ENCODE data around the gene SETD5.

Gene SETD5

DNA sequence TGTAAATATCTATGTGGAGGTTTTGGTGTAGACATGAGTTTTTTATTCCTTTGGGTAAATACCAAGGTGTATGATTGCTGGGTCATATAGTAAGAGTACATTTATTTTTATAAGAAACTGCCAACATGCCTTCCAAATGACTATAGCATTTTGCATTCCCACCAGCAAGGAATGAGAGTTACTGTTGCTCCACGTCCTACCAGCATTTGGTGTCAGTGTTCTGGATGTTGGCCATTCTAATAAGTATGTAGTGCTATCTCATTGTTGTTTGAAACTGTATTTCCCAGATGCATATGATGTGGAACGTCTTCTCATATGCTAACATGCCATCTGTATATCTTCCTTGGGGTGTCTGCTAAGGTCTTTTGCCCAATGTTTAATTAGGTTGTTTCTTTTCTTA, 117.5 kb downstream of the SETD5 start:
- no peak for ATAC-seq
- no peak for TF ChIP-seq SNAI2 (CRISPR knock-in tag; IDR thresholded peaks at IDR 0.05)
- TF ChIP-seq GLIS3 (CRISPR knock-in tag; IDR thresholded peaks at IDR 0.05) = no peak
- TF ChIP-seq RARB (CRISPR knock-in tag; IDR thresholded peaks at IDR 0.05) = no peak
- TF ChIP-seq BACH2 (CRISPR knock-in tag; IDR thresholded peaks at IDR 0.05; ENCODE audit: borderline replicate concordance) = no peak
- no peak for TF ChIP-seq ZC3H10 (CRISPR knock-in tag; IDR thresholded peaks at IDR 0.05)
- TF ChIP-seq, protein P1, sequence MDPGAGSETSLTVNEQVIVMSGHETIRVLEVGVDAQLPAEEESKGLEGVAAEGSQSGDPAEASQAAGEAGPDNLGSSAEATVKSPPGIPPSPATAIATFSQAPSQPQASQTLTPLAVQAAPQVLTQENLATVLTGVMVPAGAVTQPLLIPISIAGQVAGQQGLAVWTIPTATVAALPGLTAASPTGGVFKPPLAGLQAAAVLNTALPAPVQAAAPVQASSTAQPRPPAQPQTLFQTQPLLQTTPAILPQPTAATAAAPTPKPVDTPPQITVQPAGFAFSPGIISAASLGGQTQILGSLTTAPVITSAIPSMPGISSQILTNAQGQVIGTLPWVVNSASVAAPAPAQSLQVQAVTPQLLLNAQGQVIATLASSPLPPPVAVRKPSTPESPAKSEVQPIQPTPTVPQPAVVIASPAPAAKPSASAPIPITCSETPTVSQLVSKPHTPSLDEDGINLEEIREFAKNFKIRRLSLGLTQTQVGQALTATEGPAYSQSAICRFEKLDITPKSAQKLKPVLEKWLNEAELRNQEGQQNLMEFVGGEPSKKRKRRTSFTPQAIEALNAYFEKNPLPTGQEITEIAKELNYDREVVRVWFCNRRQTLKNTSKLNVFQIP (CRISPR knock-in tag; IDR thresholded peaks at IDR 0.05; ENCODE audit: borderline replicate concordance, low read depth) = no peak
- no peak for TF ChIP-seq OSR1 (CRISPR knock-in tag; IDR thresholded peaks at IDR 0.05)
- no peak for TF ChIP-seq ZNF565 (CRISPR knock-in tag; conservative IDR thresholded peaks at IDR 0.05; ENCODE audit: low read depth)
- TF ChIP-seq TCF4 (CRISPR knock-in tag; IDR thresholded peaks at IDR 0.05; ENCODE audit: borderline replicate concordance) = no peak
- TF ChIP-seq, protein P2, sequence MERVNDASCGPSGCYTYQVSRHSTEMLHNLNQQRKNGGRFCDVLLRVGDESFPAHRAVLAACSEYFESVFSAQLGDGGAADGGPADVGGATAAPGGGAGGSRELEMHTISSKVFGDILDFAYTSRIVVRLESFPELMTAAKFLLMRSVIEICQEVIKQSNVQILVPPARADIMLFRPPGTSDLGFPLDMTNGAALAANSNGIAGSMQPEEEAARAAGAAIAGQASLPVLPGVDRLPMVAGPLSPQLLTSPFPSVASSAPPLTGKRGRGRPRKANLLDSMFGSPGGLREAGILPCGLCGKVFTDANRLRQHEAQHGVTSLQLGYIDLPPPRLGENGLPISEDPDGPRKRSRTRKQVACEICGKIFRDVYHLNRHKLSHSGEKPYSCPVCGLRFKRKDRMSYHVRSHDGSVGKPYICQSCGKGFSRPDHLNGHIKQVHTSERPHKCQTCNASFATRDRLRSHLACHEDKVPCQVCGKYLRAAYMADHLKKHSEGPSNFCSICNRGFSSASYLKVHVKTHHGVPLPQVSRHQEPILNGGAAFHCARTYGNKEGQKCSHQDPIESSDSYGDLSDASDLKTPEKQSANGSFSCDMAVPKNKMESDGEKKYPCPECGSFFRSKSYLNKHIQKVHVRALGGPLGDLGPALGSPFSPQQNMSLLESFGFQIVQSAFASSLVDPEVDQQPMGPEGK (CRISPR knock-in tag; IDR thresholded peaks at IDR 0.05; ENCODE audit: borderline replicate concordance) = no peak
- no peak for TF ChIP-seq ZFP30 (CRISPR knock-in tag; IDR thresholded peaks at IDR 0.05)
- TF ChIP-seq, protein P3, sequence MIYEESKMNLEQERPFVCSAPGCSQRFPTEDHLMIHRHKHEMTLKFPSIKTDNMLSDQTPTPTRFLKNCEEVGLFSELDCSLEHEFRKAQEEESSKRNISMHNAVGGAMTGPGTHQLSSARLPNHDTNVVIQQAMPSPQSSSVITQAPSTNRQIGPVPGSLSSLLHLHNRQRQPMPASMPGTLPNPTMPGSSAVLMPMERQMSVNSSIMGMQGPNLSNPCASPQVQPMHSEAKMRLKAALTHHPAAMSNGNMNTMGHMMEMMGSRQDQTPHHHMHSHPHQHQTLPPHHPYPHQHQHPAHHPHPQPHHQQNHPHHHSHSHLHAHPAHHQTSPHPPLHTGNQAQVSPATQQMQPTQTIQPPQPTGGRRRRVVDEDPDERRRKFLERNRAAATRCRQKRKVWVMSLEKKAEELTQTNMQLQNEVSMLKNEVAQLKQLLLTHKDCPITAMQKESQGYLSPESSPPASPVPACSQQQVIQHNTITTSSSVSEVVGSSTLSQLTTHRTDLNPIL (CRISPR knock-in tag; IDR thresholded peaks at IDR 0.05; ENCODE audit: low read depth) = no peak
- TF ChIP-seq, protein P4, sequence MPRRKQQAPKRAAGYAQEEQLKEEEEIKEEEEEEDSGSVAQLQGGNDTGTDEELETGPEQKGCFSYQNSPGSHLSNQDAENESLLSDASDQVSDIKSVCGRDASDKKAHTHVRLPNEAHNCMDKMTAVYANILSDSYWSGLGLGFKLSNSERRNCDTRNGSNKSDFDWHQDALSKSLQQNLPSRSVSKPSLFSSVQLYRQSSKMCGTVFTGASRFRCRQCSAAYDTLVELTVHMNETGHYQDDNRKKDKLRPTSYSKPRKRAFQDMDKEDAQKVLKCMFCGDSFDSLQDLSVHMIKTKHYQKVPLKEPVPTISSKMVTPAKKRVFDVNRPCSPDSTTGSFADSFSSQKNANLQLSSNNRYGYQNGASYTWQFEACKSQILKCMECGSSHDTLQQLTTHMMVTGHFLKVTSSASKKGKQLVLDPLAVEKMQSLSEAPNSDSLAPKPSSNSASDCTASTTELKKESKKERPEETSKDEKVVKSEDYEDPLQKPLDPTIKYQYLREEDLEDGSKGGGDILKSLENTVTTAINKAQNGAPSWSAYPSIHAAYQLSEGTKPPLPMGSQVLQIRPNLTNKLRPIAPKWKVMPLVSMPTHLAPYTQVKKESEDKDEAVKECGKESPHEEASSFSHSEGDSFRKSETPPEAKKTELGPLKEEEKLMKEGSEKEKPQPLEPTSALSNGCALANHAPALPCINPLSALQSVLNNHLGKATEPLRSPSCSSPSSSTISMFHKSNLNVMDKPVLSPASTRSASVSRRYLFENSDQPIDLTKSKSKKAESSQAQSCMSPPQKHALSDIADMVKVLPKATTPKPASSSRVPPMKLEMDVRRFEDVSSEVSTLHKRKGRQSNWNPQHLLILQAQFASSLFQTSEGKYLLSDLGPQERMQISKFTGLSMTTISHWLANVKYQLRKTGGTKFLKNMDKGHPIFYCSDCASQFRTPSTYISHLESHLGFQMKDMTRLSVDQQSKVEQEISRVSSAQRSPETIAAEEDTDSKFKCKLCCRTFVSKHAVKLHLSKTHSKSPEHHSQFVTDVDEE (CRISPR knock-in tag; IDR thresholded peaks at IDR 0.05) = no peak
- no peak for TF ChIP-seq PPARA (CRISPR knock-in tag; IDR thresholded peaks at IDR 0.05; ENCODE audit: borderline replicate concordance)
- TF ChIP-seq, protein P5, sequence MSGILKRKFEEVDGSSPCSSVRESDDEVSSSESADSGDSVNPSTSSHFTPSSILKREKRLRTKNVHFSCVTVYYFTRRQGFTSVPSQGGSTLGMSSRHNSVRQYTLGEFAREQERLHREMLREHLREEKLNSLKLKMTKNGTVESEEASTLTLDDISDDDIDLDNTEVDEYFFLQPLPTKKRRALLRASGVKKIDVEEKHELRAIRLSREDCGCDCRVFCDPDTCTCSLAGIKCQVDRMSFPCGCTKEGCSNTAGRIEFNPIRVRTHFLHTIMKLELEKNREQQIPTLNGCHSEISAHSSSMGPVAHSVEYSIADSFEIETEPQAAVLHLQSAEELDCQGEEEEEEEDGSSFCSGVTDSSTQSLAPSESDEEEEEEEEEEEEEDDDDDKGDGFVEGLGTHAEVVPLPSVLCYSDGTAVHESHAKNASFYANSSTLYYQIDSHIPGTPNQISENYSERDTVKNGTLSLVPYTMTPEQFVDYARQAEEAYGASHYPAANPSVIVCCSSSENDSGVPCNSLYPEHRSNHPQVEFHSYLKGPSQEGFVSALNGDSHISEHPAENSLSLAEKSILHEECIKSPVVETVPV (CRISPR knock-in tag; IDR thresholded peaks at IDR 0.05) = no peak
- no peak for TF ChIP-seq TOX (CRISPR knock-in tag; IDR thresholded peaks at IDR 0.05; ENCODE audit: borderline replicate concordance)
- TF ChIP-seq ZNF8 (CRISPR knock-in tag; IDR thresholded peaks at IDR 0.05) = no peak

DNA sequence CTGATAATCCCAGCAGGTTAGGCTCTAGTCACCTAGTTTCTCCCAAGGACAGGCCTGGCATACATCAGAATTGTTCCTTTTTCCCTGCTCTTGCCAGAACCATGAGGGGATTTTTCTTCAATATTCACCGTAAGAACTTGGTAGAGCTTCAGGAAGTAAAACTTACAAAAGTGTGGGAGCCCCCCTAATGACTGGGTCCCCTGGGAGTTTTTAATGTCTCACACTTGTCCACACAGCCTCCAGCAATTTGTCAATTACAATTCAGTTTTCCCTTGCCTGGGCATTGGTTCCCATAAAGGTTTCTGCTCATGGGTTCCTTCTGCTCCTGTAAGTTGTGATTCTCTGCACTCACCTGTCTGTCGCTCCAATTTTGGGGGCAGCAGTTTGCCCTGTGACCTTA, 127.7 kb downstream of the SETD5 start:
- ATAC-seq = no peak
- TF ChIP-seq ESRRG (CRISPR knock-in tag; IDR thresholded peaks at IDR 0.05) (no peak), ZNF565 (CRISPR knock-in tag; conservative IDR thresholded peaks at IDR 0.05; ENCODE audit: low read depth) (no peak), ZC3H10 (CRISPR knock-in tag; IDR thresholded peaks at IDR 0.05) (no peak), TCF4 (CRISPR knock-in tag; IDR thresholded peaks at IDR 0.05; ENCODE audit: borderline replicate concordance) (no peak), CSDC2 (CRISPR knock-in tag; IDR thresholded peaks at IDR 0.05) (no peak), ISL1 (CRISPR knock-in tag; IDR thresholded peaks at IDR 0.05) (no peak), PPARA (CRISPR knock-in tag; IDR thresholded peaks at IDR 0.05; ENCODE audit: borderline replicate concordance) (no peak), ZNF8 (CRISPR knock-in tag; IDR thresholded peaks at IDR 0.05) (no peak), ARNTL (CRISPR knock-in tag; IDR thresholded peaks at IDR 0.05; ENCODE audit: borderline replicate concordance, low read depth) (no peak), ZFP30 (CRISPR knock-in tag; IDR thresholded peaks at IDR 0.05) (no peak), RARB (CRISPR knock-in tag; IDR thresholded peaks at IDR 0.05) (no peak), BACH2 (CRISPR knock-in tag; IDR thresholded peaks at IDR 0.05; ENCODE audit: borderline replicate concordance) (no peak), ZNF70 (CRISPR knock-in tag; IDR thresholded peaks at IDR 0.05) (no peak), TOX (CRISPR knock-in tag; IDR thresholded peaks at IDR 0.05; ENCODE audit: borderline replicate concordance) (no peak), SNAI2 (CRISPR knock-in tag; IDR thresholded peaks at IDR 0.05) (no peak)
- TF ChIP-seq, protein P2 (CRISPR knock-in tag; IDR thresholded peaks at IDR 0.05; ENCODE audit: borderline replicate concordance) = no peak
- TF ChIP-seq, protein P3 (CRISPR knock-in tag; IDR thresholded peaks at IDR 0.05; ENCODE audit: low read depth) = no peak
- TF ChIP-seq, protein P4 (CRISPR knock-in tag; IDR thresholded peaks at IDR 0.05) = no peak
